GM18520 (cell line): ENCODE data around the gene RIOK2.

ENCODE experiments used
- ATAC-seq: cut with Tn5 transposase; IDR thresholded peaks from one replicate; pipeline ENCODE4 v1.9.1; 2021; ENCODE audit not compliant: unreplicated experiment

The RIOK2 gene

DNA sequence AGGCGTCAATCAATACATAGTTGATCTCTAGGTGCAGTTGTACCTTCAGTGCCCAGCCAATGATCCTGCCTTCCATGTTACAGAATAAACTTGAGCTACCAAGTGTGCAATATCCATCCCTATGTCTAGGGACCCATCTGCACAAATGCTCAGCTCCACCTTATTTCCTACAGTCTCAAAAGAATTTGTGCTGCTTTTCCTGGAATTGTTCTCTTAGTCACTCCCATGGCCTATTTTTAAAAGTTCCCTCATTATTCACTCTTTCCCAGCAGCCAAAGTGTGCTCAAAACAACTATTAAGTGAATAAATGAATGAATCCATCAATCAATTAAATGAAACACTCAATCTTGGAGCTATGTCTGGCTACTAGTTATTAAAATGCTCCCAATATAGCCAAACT, 55.3 kb downstream of the RIOK2 start:
- ATAC-seq = no peak

DNA sequence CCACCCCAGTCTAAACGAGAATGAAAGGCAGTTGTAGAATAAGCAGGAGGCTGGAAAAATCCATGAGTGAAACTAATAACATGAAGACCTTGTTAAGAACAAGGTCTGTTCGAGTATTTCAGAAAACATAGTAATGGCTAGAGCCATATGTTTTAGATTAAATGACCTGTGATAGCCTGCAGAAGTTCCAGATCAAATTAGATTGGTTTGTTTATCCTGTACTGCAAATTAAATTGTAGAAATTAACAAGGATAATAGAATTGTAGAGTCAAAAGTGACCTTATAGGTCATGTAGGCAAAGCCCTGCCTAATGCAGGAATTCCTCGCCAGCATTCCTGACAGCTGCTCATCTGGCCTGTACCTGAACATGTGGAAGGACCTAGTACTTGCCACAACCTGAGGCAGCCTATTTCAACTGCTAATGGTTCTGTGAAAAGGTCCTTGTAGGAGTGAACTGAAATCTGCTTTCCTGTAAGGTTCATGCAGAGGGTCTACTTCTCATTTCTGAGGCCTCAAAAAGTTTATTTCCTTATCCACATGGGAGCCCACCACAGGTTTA, 57.8 kb downstream of the RIOK2 start:
- no peak for ATAC-seq

DNA sequence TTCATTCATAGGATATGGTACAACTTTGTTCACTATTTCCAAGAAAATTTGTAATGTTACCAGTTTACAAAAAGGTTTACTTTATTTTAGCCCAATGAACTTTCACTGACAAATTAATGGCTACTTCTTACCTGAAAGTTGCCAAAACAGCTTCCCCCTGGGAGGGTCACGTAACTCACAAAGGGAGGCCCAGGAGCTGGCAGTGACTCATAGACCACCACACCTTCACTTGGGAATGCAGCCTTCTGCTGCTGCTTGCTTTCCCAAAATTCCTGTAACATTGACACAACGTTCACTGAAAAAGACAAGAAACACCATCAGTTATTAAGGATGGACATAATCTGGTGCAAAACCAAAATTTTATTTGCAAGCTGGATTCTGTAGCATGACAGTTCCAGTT, 58.7 kb downstream of the RIOK2 start:
- no peak for ATAC-seq

DNA sequence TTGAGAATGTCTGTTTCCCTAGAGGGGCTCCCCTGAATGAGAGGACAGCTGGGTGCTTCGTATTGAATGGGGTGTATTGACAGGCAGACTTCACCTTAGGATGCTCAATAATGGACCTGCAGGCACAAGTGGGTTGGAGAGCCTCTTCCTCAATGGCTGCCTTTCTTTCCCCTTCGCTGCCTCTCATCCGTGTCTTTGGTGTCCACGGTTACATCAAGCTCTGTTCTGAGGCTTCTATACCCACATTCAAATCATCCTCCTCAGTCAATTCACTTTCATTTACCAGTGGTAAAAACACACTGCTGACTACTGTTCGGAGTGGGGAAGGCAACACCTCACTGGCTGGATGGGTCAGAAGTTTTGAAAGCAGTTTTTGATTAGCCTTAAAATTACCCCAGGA, 61.2 kb downstream of the RIOK2 start:
- no peak for ATAC-seq

DNA sequence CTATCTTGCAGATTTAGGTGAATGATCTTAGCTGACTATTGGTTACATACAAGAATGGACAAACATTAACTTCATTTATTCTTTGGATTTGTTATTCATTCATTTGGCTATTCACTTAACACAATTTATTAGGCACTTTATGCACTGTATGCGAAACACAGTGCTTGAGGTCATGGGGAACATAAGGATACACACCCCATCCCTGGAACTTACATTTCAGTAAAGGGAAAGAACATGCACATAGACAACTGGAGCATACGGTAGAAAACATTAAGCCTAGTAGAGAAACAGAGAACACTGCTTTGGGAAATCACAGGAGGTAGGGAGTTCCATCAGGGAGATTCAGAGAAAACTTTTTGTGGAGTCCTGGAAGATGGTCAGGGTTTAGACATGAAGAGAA, 62.9 kb downstream of the RIOK2 start:
- ATAC-seq = no peak

DNA sequence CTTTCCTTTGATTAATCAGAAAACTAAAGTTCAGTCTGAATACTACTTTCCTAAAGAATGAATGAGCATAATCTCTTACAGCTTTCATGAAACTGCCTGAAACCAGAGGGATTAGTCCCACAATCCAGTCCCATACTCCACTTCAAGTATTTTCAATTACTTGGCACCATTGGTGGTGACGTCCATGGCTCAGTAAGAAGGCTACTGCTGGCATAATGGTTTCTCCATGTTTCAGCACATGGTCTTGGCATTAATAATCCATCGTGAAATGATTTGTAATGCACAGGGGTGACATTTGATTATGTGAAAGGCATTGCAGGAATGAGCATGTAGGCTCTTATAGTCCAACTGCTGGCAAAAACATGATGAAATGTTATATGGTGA, 64.0 kb downstream of the RIOK2 start:
- ATAC-seq = no peak

DNA sequence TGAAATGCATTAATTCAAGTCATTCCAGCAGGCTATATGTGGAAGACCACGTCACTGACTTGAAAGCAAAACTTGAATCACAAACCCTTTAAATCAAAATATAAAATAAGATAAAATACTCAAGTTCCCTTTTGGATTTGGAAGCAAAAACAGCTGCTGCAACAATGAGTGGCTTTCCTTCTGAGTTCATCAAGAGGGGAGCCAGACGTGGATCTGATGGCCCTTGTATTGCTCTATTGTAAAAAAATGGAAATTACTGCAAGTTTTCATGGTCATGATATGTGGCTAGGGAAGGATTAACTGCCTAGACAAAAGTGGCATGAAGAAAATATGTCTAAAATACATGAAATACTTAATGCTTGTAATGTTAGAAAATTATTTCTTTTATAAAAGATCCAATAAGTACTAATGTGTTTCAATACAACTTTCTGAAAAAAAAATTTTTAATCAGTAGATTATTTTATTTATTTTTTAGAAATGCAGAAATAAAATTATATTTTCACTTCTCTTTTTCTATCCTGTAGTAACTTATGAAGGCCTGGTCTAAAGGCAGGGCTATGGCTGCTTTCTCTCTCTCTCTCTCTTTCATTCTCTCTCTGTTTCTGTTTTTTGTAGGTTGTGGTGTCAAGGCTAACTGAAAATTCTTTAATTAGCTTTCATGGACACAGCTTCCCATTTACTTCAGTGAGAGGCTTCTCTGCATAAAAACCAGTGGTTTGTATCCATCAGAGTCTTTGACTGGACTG, 64.6 kb downstream of the RIOK2 start:
- ATAC-seq = no peak

DNA sequence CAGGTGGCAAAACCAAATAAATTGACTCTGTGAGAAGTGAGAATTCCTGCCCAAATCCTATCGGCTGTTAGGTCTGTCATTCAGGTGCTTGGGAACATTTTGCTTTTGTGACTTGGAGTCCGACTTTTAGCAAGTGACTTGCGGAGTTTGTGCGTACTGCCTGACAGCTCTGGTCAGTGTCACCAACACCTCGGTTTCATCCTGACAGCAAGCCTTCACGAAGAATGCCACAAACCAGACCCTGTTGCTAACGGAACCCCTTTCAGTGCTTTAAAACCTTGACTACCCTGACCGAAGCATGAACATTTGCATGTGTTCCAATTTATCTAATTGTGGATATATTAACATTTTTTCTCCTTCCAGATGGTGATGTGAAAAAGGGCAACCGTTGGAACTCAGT, 67.1 kb downstream of the RIOK2 start:
- ATAC-seq = no peak

DNA sequence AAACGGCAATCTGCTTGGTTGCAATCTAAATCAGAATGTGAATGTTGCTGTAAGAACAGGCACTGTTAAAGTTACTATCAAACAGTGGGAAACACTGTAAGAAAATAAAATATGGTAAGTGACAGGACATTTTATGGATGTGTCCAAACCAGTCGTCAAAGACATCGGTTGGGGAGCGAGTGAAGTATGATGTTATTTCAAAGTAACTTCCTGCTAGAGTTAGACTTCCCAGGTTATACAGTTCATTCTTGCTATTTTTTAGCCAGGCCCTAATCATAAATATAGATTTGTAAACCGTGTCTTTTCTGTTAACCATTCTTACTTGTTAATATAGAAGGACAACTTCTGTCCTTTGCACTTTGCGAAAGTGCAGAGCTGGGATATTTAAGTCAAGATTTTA, 70.8 kb downstream of the RIOK2 start:
- no peak for ATAC-seq

DNA sequence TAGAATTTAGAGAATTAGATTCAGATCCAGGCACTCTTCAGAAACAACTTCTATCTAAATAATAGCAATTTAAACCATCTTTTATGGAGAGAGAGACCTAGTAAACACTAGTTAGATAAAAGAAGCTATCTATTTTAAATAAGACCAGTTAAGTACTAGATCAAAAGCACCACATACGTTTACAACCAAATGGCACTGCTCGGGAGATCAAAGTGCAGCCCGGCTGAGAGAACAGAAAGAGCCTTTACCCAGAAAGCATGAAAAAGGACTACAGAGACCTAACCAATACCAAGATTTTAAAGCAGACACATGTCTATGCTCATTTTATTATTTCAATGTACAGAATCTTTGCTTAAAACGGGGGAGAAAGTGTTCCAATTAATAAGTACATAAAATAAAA, 71.4 kb downstream of the RIOK2 start:
- no peak for ATAC-seq

DNA sequence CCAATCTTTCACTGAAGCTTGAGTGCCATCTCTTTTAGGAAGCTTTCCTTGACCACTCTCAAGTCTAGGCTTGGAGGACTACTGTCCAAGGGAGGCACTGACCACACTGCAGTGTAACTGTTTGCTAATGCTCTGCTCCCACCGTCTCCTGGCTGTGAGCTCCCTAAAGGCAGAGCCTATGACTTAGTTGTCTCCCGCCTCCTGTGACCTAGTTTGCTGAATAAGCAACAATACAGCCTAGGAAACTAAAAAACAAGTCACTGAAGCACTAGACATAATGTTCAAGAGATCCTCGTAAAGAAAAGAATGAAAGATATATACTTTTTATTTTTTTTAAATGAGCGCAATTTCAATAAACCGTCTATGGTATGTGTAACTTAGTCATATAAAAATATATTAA, 72.0 kb downstream of the RIOK2 start:
- no peak for ATAC-seq
